Hair follicle dermal papilla cell (primary cell): ENCODE results near the gene ZCRB1. TPM values are rescaled to one million over a fixed set of nuclear protein-coding genes. Genes with fewer than 3 reads are reported as not detected.

Experiments
- small RNA-seq: library from RNA; depleted of rRNA; stranded (forward); fragments of <200 nt; gene quantifications from one replicate; pipeline ENCODE3, GENCODE V24; 2012
- total RNA-seq: library from RNA; depleted of rRNA; stranded (reverse); fragments of >200 nt; gene quantifications from 2 replicates; pipeline ENCODE4 v1.2.3, GENCODE V29; 2012

Gene ZCRB1, protein sequence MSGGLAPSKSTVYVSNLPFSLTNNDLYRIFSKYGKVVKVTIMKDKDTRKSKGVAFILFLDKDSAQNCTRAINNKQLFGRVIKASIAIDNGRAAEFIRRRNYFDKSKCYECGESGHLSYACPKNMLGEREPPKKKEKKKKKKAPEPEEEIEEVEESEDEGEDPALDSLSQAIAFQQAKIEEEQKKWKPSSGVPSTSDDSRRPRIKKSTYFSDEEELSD
- 19.6 and 29.4 TPM in 2 replicates for total RNA-seq

DNA sequence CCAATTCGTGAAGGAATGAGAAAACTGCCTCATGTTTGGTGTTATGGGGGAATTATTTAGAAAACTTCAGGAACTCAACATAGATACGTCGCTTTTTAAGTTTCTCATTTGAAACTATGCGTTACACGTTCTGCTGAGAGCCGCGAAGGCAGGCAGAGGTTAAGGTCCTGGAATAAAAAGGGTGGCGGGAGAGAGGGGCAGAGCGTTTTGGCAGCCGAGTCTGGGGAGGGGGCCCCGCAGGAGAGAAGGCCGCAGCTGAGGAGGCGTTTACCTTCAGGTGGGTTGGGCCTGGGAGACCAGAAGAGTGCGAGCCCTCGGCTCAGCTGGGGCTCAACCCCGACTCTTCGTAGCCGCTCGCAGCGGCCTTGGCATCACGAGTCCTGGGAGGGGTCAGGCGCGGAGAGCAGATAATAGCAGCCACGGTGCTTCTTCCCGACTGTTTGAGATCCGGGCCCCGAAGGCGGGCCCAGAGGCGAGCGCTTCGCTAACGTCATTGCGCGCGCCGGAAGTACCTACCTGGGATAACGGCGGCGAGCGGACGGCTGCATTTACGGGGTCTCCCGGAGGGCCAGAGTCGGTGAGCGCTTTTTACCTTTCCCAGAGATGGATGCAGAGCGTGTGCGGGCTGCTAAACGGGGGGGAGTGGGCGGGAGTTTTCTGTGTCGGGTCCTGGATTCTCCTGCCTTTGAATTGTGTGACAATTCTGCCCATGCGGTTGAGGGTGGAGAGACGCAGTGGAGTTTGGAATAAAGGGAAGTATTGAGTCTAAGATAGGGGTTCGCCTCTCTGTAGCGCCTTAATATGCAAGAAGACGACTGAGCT is at the start of gene ZCRB1, which contains the start of gene PPHLN1:
Gene ZCRB1 (minus strand): TSS at position 442 of the 822 bp plus-strand sequence. CDS start 1,992 bp downstream, outside the sequence.
Gene PPHLN1 (plus strand): TSS at position 515 of the 822 bp plus-strand sequence. CDS start 9,736 bp downstream, outside the sequence.

Small RNA genes within 50 kb of the gene (small RNA-seq; reads per million reads assigned to genes)
- gene MIR7851 (not detected), gene RF00090 (not detected)

Other genes starting within 250 kb of the ZCRB1 start
- 9.2 TPM in 2 replicates for gene GXYLT1, start 181.2 kb downstream of the ZCRB1 start, total RNA-seq
- gene YAF2, start 87.8 kb downstream of the ZCRB1 start, total RNA-seq: 15.3 and 20.9 TPM in 2 replicates
- 51.1 and 63.5 TPM in 2 replicates for gene PPHLN1, start 73 bp upstream of the ZCRB1 start, total RNA-seq